IPS-20b (cell line): ENCODE results near the gene BTBD6.

Experiments used
- H3K27ac ChIP-seq: one replicate; pipeline ENCODE4 v1.5.1; 2013; ENCODE audit warnings: low read length
- H3K27me3 ChIP-seq: 2 replicates; pipeline ENCODE4 v1.6.1; 2013; ENCODE audit warnings: mild to moderate bottlenecking, low read length, inconsistent platforms; ENCODE audit not compliant: insufficient read depth
- H3K36me3 ChIP-seq: 2 replicates; pipeline ENCODE4 v1.6.1; 2013; ENCODE audit warnings: low read depth, mild to moderate bottlenecking, inconsistent platforms, low read length, moderate library complexity; ENCODE audit not compliant: insufficient read depth
- H3K4me1 ChIP-seq: 2 replicates; pipeline ENCODE4 v1.6.1; 2013; ENCODE audit warnings: mild to moderate bottlenecking, control low read depth, inconsistent platforms, low read length, moderate library complexity; ENCODE audit not compliant: insufficient read depth
- H3K4me3 ChIP-seq: 2 replicates; pipeline ENCODE4 v1.5.1; 2013; ENCODE audit warnings: mild to moderate bottlenecking, low read length, inconsistent platforms
- H3K9ac ChIP-seq: 2 replicates; pipeline ENCODE4 v1.6.1; 2013; ENCODE audit warnings: low read depth, mild to moderate bottlenecking, inconsistent platforms, low read length, moderate library complexity
- H3K9me3 ChIP-seq: 2 replicates; pipeline ENCODE4 v1.6.1; 2013; ENCODE audit warnings: mild to moderate bottlenecking, low read depth, low read length, inconsistent platforms; ENCODE audit not compliant: insufficient read depth

BTBD6 gene

GRCh38 chr14:105258846-105259245, 10.5 kb downstream of the BTBD6 start:
- H3K36me3 ChIP-seq = no peaks in the 10 kb centered on the region
- no peaks in the 10 kb centered on the region for H3K27me3 ChIP-seq
- no peaks in the 10 kb centered on the region for H3K4me1 ChIP-seq
- no peak overlapping the region for H3K27ac ChIP-seq
- H3K9me3 ChIP-seq = no peaks in the 10 kb centered on the region
- H3K4me3 ChIP-seq = no peak overlapping the region
- H3K9ac ChIP-seq = no peak overlapping the region

GRCh38 chr14:105260959-105261358, 12.6 kb downstream of the BTBD6 start:
- Histone ChIP-seq H3K4me1 (no peaks in the 10 kb centered on the region), H3K36me3 (no peaks in the 10 kb centered on the region), H3K27me3 (no peaks in the 10 kb centered on the region), H3K9ac (no peak overlapping the region), H3K4me3 (no peak overlapping the region), H3K27ac (no peak overlapping the region), H3K9me3 (no peaks in the 10 kb centered on the region)

DNA sequence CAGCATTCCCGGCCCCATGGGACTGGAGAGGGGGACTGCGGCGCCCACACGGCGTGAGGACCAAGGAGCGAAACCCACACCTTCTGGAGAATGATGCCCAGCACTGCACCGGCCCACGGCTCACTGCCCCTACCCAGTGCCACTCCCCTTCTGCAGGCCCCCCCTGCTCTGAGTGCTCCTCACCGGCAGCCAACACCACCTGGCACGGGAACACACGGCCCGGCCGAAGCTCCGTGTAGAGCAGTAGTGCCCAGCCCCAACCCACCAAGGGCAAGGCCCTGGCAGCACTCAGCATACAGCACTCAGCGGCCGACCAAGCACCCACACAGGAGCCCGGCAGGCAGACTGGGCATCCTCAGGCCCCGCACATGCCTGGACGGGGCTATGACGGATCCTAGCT, 13.4 kb downstream of the BTBD6 start:
- H3K36me3 ChIP-seq = no peaks in the 10 kb centered on the region
- H3K27ac ChIP-seq = no peak overlapping the region
- no peak overlapping the region for H3K4me3 ChIP-seq
- no peaks in the 10 kb centered on the region for H3K9me3 ChIP-seq
- H3K4me1 ChIP-seq = no peaks in the 10 kb centered on the region
- H3K9ac ChIP-seq = no peak overlapping the region
- H3K27me3 ChIP-seq = no peaks in the 10 kb centered on the region

DNA sequence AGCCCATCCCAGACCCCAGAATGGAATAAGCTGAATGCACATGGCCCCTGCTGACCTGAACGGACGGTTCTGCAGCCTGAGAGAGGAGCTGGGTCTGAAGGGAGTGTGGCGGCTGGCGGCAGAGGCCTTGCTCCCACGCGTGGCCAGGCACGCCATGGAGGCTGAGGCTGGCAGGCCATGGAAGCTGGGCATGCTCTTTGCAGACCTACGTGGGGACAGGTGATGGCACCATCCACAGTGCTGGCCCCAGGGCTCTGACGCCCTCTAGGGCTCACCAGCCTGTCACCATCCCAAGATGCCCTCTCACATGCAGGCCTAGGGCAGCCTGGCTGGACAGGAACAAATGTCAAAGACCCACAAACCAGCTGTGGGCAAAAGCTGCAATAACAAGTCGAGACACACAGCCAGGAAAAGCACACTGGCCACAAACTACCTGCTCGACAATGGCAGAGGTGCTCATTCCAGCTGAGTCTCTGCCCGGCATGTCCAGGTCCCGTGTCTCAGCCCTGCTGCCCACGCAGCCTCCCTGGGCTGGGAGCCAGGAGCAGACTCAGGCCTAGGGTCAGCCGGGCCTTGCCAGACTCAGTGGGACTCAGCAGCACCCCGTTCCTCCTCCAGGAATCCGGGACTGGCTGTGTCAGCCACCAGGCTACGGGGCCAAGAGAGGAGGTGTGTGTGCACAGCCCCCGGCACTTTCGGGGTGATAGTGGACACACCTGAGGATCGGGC, 19.7 kb downstream of the BTBD6 start:
- Histone ChIP-seq H3K9ac (no peak overlapping the region), H3K27ac (no peak overlapping the region)

DNA sequence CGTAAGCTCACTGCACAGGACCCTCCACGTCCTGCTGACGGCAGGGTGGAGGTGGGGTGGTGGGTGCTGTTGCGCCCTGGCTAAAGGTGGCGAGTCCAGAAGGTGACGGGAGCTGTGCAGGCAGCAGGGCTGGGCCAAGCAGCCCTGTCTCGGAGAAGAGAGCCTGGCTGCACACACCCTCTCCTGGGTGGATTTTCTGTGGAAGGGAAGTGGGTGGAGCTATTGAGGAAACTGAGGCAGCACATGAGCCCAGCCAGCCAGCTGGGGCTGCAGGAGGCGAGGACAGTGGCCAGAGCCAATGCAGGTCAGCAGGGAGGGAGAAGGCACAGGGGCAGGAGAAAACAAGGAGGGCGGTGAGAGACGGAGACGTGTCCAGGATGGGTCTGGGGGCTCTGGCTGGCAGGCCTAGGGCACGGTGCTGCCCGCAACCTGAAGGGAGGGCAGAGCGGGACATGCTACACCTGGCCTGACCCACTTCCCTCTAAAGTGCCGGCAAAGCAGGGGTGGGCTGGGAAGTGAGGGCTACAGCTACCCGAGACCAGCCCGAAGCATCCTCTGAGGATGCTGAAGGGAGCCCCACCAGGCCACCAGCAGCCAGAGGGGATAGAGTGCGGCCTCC, 20.5 kb downstream of the BTBD6 start:
- Histone ChIP-seq H3K27ac (no peak overlapping the region), H3K4me1 (no peaks in the 10 kb centered on the region), H3K9me3 (no peaks in the 10 kb centered on the region), H3K27me3 (no peaks in the 10 kb centered on the region), H3K9ac (no peak overlapping the region), H3K4me3 (no peak overlapping the region), H3K36me3 (no peaks in the 10 kb centered on the region)

More for the DNA sequence above, 19.7 kb downstream of the BTBD6 start:
- Histone ChIP-seq H3K36me3 (no peaks in the 10 kb centered on the region), H3K9me3 (no peaks in the 10 kb centered on the region), H3K27me3 (no peaks in the 10 kb centered on the region), H3K4me1 (no peaks in the 10 kb centered on the region), H3K4me3 (no peak overlapping the region)

- H3K36me3 ChIP-seq = no peaks in the 10 kb centered on the region
- H3K27ac ChIP-seq = no peak overlapping the region
- no peak overlapping the region for H3K4me3 ChIP-seq
- no peaks in the 10 kb centered on the region for H3K4me1 ChIP-seq
- no peak overlapping the region for H3K9ac ChIP-seq
- H3K9me3 ChIP-seq = no peaks in the 10 kb centered on the region
- H3K27me3 ChIP-seq = no peaks in the 10 kb centered on the region
These were observed 21.1 kb downstream of the BTBD6 start for GRCh38 chr14:105269405-105269804.

DNA sequence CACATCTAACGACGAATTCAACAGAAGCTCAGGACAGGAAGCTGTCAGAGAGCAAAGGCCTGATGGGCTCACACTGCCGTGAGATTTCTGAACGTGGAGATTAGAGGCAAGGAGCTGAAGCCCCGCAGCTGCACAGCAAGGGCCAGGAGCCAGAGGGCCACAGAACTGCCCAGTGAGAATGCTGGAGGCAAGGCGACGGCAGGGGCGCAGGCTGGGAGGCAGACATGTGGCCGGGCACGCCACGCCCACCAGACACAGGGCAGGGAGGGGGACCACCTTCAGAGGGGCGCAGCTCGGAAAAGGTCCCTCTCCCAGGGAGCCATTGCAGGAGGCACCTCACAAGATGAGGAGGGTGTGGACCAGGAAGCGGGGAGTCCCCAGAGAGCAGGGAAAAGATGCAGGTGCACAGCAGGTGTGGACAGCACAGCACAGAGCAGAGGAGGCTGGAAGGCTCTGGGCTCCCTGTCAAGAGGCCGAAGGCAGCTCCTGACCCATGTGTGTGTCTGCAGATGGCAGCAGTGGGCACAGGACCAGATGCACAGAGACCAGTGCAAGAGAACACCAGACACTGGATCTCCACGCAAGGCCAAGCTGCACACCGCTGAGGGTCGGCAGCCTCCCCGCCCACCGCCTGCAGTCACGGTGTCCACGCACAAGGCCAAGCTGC, 23.0 kb downstream of the BTBD6 start:
- H3K27me3 ChIP-seq = no peaks in the 10 kb centered on the region
- H3K4me1 ChIP-seq = no peaks in the 10 kb centered on the region
- H3K27ac ChIP-seq = no peak overlapping the region

GRCh38 chr14:105272623-105273022, 24.3 kb downstream of the BTBD6 start:
- no peak overlapping the region for H3K27ac ChIP-seq
- no peaks in the 10 kb centered on the region for H3K36me3 ChIP-seq
- H3K9me3 ChIP-seq = no peaks in the 10 kb centered on the region
- H3K4me1 ChIP-seq = no peaks in the 10 kb centered on the region
- H3K4me3 ChIP-seq = no peak overlapping the region
- H3K9ac ChIP-seq = no peak overlapping the region
- H3K27me3 ChIP-seq = no peaks in the 10 kb centered on the region

More for the DNA sequence above, 23.0 kb downstream of the BTBD6 start:
- no peak overlapping the region for H3K9ac ChIP-seq
- H3K36me3 ChIP-seq = no peaks in the 10 kb centered on the region
- H3K9me3 ChIP-seq = no peaks in the 10 kb centered on the region
- no peak overlapping the region for H3K4me3 ChIP-seq

DNA sequence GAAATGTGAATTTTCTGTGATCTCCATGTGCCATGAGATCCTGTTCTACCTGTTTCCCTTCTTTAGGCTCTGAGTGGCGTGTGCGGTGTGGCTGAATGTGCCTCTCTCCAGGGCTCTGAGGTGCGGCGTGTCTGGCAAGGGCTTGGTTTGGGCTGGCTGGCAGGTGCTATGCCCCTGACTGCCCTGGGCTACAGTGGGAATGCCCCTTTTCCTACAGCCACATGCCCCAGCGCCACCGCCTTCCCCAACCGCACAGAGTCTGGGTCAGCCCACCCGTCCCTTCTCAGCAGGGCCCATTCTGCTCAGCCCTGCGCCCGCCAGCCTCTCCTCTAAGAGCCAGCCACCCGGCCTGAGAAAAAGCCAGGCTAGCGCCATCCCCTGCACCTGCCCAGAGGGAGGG, 24.7 kb downstream of the BTBD6 start:
- H3K27me3 ChIP-seq = no peaks in the 10 kb centered on the region
- H3K4me3 ChIP-seq = no peak overlapping the region
- H3K27ac ChIP-seq = no peak overlapping the region
- no peaks in the 10 kb centered on the region for H3K4me1 ChIP-seq
- no peaks in the 10 kb centered on the region for H3K36me3 ChIP-seq
- no peak overlapping the region for H3K9ac ChIP-seq
- no peaks in the 10 kb centered on the region for H3K9me3 ChIP-seq

- H3K27me3 ChIP-seq = no peaks in the 10 kb centered on the region
- no peaks in the 10 kb centered on the region for H3K9me3 ChIP-seq
- H3K4me1 ChIP-seq = no peaks in the 10 kb centered on the region
- H3K27ac ChIP-seq = no peak overlapping the region
- H3K9ac ChIP-seq = no peak overlapping the region
- H3K4me3 ChIP-seq = no peak overlapping the region
- H3K36me3 ChIP-seq = no peaks in the 10 kb centered on the region
These were observed 26.3 kb downstream of the BTBD6 start for GRCh38 chr14:105274637-105275036.

GRCh38 chr14:105275267-105275946, 27.1 kb downstream of the BTBD6 start:
- Histone ChIP-seq H3K27ac (no peak overlapping the region), H3K4me3 (no peak overlapping the region), H3K9me3 (no peaks in the 10 kb centered on the region), H3K27me3 (no peaks in the 10 kb centered on the region), H3K36me3 (no peaks in the 10 kb centered on the region), H3K4me1 (no peaks in the 10 kb centered on the region), H3K9ac (no peak overlapping the region)
